Skeletal muscle satellite cell (primary cell): ENCODE results near the gene ZBTB17. TPM values are rescaled to one million over a fixed set of nuclear protein-coding genes. Genes with fewer than 3 reads are reported as not detected.

Experiments
- small RNA-seq: library from RNA; depleted of rRNA; stranded (forward); fragments of <200 nt; gene quantifications from one replicate; pipeline ENCODE3, GENCODE V24; 2012

Gene ZBTB17

Small RNA genes lying within 50 kb of the gene (small RNA-seq; reads per million reads assigned to genes)
- gene AL034555.1, result not detected
- gene AL355994.1, result not detected
- gene AL355994.5, result not detected
